Muscle of leg (tissue), 11 donors: ENCODE results near the gene NRCAM. TPM values are rescaled to one million over a fixed set of nuclear protein-coding genes. Genes with fewer than 3 reads are reported as not detected.
A peak's percentile ranks its signal among the peaks of the same experiment; 100 is the strongest.

Source experiments
- DNase-seq: peaks from one replicate; pipeline ENCODE4 v3.0.0; 2013
- H3K27ac ChIP-seq: one replicate; pipeline ENCODE4 v1.5.1; 2013; ENCODE audit warnings: mild to moderate bottlenecking, low read length, control low read depth
- H3K27me3 ChIP-seq: one replicate; pipeline ENCODE4 v1.6.1; 2013; ENCODE audit warnings: low read length; ENCODE audit not compliant: control insufficient read depth, insufficient read depth
- H3K36me3 ChIP-seq: one replicate; pipeline ENCODE4 v1.6.1; 2013; ENCODE audit warnings: low read length; ENCODE audit not compliant: control insufficient read depth, insufficient read depth
- H3K4me1 ChIP-seq: one replicate; pipeline ENCODE4 v1.6.1; 2013; ENCODE audit warnings: low read length; ENCODE audit not compliant: control insufficient read depth, insufficient read depth
- H3K4me3 ChIP-seq: one replicate; pipeline ENCODE4 v1.5.1; 2013; ENCODE audit warnings: low read length, control low read depth
- H3K9me3 ChIP-seq: replicated peaks from 2 replicates; pipeline ENCODE4 v1.6.1; 2013; ENCODE audit warnings: low read depth, low read length; ENCODE audit not compliant: control insufficient read depth
- WGBS: methylation state at CpG from one replicate; pipeline ENCODE4 v1.1.5; 2013; ENCODE audit warnings: missing lambda C conversion rate; ENCODE audit not compliant: insufficient coverage; 5-methylcytosine and 5-hydroxymethylcytosine counted together
- polyA plus RNA-seq, 8 donors: library from polyadenylated mRNA; unstranded; fragments of 120-200 nt; gene quantifications; one replicate each; pipeline versions ENCODE4 v1.2.1 to v1.2.3, GENCODE V29; 2013; ENCODE audit warnings: inconsistent platforms in 1 of 8, low replicate concordance in 1 of 8; ENCODE audit not compliant: insufficient read length in 8 of 8, insufficient read depth in 1 of 8
- total RNA-seq: library from RNA; stranded (reverse); fragments of 120-200 nt; gene quantifications from one replicate; pipeline ENCODE4 v1.2.4, GENCODE V29; 2013

NRCAM gene
- total and polyA plus RNA-seq, 9 donors: 17.5 to 35.6 (median 23.3) TPM

DNA sequence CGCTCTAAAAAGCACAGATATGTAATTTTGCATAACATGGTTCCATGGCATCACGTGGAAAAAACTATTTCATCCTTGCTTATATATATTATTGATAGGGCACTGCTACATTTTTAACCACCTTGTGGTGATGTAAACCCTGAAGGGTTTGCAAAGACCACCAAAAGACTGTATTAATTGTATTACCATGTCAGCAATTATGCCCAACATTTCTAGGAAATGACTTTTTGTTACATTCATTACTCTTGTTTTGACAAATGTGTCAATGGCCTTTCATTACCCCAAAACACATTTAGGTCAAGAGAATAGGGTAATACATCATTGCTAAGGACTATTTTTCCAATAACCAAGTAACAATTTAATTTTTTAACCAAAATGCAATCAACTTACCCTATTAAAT, 142.2 kb downstream of the NRCAM start:
- no peaks in the 10 kb centered on the region for H3K36me3 ChIP-seq
- no CpG with 5 or more reads among the region's 2 CpGs for WGBS

DNA sequence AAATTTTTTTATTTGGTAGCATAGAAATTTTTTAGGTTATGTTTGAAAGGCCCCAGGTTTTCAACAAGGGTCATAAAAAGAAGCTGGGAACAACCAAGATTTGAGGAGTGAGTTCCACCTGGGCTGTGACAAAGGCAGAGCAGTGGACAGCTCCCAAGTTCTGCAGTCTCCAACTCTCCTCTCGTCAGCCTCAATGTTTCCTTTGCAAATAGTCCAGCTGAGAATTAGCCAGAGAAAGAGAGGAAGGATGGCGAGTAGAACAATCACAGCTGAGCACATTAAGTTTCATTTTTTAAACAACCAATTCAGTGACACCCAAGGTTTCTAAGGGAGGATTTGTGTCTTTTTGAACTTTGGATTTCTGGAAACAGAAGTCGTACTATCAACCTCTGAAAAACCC, 143.2 kb downstream of the NRCAM start:
- no peaks in the 10 kb centered on the region for H3K4me1 ChIP-seq
- no CpG with 5 or more reads among the region's 3 CpGs for WGBS
- peak; percentile 21 for DNase-seq

More for the DNA sequence above, 142.2 kb downstream of the NRCAM start:
- DNase-seq: no peak
- Histone ChIP-seq H3K9me3 (no peaks in the 10 kb centered on the region), H3K4me1 (no peaks in the 10 kb centered on the region), H3K27me3 (no peaks in the 10 kb centered on the region), H3K4me3 (no peak overlapping the region), H3K27ac (no peak overlapping the region)

DNA sequence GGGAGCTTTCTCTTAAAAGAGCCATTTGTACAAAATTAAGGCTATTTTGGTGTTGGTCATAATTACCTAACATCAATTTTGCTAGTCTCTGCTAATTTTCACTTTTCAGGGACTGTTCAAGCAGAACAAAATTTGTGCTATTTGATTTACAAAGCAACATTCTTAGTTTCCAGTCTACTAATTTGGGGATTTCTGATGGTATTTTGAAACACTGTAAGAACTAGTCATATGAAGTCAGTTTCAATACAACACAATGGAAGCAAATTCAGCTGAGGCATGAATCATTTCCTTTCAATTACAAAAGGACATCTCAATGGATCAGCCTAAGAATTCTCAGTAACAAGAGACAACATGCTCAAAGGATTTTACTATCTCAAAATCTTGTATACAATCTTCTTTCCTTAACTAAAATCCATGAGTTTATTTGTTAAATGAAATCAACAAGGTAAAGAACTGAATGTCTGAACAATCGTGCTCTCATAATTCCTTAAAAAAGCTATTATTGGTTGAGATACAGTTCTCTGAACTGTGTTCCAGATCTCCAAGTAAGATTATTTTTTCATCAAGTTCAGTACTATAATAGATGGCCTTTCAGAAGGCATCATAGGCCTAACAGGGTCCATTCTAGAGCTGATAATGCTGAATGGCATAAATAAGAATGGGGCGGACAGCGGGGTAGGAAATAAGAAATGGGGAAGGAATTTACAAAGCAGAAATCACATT, 144.6 kb downstream of the NRCAM start:
- no peaks in the 10 kb centered on the region for H3K9me3 ChIP-seq
- no peak overlapping the region for H3K4me3 ChIP-seq
- no peaks in the 10 kb centered on the region for H3K36me3 ChIP-seq
- WGBS: no CpG with 5 or more reads among the region's 3 CpGs
- H3K27ac ChIP-seq: no peak overlapping the region
- H3K27me3 ChIP-seq: no peaks in the 10 kb centered on the region
- H3K4me1 ChIP-seq: no peaks in the 10 kb centered on the region
- no peak for DNase-seq

More for the DNA sequence above, 143.2 kb downstream of the NRCAM start:
- H3K27ac ChIP-seq: no peak overlapping the region
- no peak overlapping the region for H3K4me3 ChIP-seq
- no peaks in the 10 kb centered on the region for H3K27me3 ChIP-seq
- no peaks in the 10 kb centered on the region for H3K36me3 ChIP-seq
- no peaks in the 10 kb centered on the region for H3K9me3 ChIP-seq

DNA sequence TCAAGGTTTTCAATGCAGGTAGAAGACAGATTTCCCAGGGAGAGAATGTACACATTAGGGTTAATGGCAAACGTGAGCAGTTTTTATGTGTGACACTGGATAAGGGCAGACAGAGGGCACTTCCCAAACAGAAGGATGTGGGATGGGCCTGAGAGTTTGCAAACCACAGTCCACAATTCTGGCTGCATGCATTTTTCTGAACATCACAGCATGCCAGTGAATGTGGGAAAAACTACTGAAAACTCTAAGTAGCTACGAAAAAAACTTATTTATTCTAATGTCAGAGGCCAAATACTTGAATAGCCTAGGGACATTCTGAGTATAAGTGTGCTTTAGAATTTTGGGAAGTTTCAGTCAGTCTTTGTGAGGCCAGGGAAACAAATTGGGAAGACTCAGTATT, 145.9 kb downstream of the NRCAM start:
- no peak overlapping the region for H3K27ac ChIP-seq
- H3K4me1 ChIP-seq: no peaks in the 10 kb centered on the region
- H3K27me3 ChIP-seq: no peaks in the 10 kb centered on the region
- WGBS: 10% methylated on average over 1 of the region's 2 CpGs
- H3K9me3 ChIP-seq: no peaks in the 10 kb centered on the region
- DNase-seq: no peak
- H3K36me3 ChIP-seq: no peaks in the 10 kb centered on the region
- no peak overlapping the region for H3K4me3 ChIP-seq

DNA sequence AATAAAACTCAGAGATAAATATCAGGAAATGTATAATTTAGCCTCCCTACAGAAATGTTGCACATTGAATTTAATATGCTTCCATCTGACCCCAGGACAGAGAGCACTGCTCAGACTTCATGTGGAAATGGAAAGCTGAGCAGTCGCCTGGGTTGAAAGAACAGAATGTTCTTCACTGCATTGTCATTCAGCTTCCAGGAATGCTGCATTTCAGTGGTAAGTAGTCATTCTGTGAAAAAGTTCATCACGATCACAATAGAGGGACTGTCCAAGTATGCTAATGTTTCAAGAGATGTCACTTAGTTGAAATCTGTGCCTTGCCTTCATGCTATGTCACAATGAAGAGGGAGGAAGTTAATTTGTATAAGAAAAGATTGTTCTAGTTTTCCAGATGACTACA, 147.3 kb downstream of the NRCAM start:
- no peaks in the 10 kb centered on the region for H3K4me1 ChIP-seq
- H3K27ac ChIP-seq: no peak overlapping the region
- no peak for DNase-seq
- H3K27me3 ChIP-seq: no peaks in the 10 kb centered on the region
- WGBS: 100% methylated on average over 1 of the region's 2 CpGs
- H3K36me3 ChIP-seq: no peaks in the 10 kb centered on the region
- no peak overlapping the region for H3K4me3 ChIP-seq
- no peaks in the 10 kb centered on the region for H3K9me3 ChIP-seq

DNA sequence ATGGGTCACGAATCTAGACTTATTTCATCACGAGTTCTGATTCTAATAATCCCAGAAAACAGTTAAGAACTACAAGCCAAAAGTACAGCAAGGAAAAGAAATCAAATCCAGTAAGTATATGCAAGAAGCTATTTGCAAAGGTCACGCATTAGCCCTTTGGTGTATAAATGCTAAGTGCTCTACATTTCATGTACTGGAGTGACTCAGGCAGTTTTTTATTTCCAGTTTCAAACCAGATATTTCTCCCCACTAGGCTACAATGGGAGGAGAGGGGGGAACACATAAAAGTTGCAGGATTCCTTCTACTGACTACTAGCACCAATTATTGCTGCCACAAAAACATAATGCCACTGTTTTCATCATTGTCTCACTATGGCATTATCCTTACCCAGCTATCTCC, 148.0 kb downstream of the NRCAM start:
- Histone ChIP-seq H3K9me3 (no peaks in the 10 kb centered on the region), H3K4me1 (no peaks in the 10 kb centered on the region), H3K4me3 (no peak overlapping the region), H3K36me3 (no peaks in the 10 kb centered on the region), H3K27me3 (no peaks in the 10 kb centered on the region), H3K27ac (no peak overlapping the region)
- DNase-seq: no peak
- WGBS: no CpG with 5 or more reads among the region's 3 CpGs

DNA sequence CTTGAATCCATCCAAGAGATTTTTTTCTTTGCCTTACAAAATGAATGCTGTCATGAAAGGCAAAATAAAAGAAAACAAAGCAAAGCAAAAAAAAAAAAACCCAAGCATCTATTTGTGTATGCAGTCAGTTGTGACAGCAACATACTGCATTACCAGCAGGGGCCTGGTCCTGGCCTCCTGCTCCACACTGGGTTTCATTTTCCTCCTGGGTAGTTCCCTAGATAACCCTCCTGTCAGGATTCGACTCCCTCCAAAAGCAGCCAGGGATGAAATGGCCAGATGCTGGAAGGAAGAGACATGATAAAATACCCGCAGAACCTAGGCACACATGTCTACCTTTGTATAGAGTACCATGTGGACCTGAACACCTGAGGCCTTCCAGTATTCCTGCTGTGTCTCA, 148.6 kb downstream of the NRCAM start:
- no CpG with 5 or more reads among the region's 2 CpGs for WGBS
- Histone ChIP-seq H3K4me1 (no peaks in the 10 kb centered on the region), H3K27ac (no peak overlapping the region), H3K9me3 (no peaks in the 10 kb centered on the region), H3K27me3 (no peaks in the 10 kb centered on the region), H3K4me3 (no peak overlapping the region), H3K36me3 (no peaks in the 10 kb centered on the region)
- DNase-seq: no peak

DNA sequence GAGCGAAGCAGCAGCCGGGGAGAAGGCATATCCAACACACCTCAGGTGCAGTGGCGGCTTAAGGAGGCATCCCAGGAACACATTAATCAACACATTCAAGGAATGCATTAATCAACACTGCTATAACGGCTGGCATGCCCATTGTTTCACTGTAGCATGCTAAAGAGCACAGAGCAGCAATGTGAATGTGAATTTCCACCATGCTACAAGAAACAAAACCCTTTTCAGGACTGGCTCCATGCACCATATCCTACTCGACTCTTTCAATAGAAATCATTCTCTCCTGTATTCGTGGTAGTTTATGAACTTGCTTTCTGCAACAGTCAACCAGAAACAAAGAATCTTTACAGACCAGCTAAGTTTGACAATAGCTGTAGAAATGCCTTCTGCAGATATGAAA, 149.0 kb downstream of the NRCAM start:
- no peaks in the 10 kb centered on the region for H3K4me1 ChIP-seq
- H3K27ac ChIP-seq: no peak overlapping the region
- no peaks in the 10 kb centered on the region for H3K36me3 ChIP-seq
- DNase-seq: no peak
- no peaks in the 10 kb centered on the region for H3K9me3 ChIP-seq
- 57% methylated on average over 2 of the region's 6 CpGs for WGBS
- no peaks in the 10 kb centered on the region for H3K27me3 ChIP-seq
- H3K4me3 ChIP-seq: no peak overlapping the region

DNA sequence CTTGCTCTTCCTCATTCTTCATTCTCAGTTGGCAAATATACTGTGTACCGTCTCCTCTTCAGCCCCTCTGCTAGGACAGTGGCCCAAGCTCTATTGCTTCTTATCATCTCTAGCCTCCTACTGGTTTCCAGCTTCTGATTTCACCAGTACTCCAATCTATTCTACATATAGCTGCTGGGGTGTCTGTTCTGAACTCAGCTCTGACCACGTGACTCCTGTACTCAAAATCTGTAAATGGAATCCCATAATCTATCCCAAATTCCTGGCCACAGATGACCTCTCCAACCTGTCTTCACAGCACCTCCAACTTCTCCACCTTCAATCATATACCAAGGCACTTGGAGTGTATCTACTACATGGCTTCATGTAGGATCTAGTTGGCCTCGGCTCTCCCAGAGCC, 152.9 kb downstream of the NRCAM start:
- H3K27me3 ChIP-seq: no peaks in the 10 kb centered on the region
- 97% methylated on average over 3 of the region's 3 CpGs for WGBS
- no peaks in the 10 kb centered on the region for H3K9me3 ChIP-seq
- DNase-seq: no peak
- H3K4me3 ChIP-seq: no peak overlapping the region
- H3K36me3 ChIP-seq: no peaks in the 10 kb centered on the region
- no peaks in the 10 kb centered on the region for H3K4me1 ChIP-seq
- H3K27ac ChIP-seq: no peak overlapping the region

DNA sequence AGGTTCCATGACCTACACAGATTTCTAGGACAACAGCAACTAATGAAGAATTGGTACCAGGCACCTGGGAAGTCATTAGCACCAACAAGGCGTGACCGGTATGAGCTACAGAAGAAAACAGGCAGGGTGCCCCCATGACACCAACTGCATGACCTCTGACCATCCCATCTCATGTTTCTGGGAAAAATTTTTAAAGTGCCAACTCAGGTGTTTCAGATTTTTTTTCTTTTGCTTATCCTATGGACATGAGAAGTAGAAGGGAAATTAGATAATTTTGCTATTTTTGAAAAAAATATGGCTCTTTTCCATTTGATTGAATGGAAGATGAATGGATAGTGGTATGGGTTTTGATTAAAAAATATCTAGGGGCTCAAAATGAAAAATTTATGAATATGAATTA, 154.8 kb downstream of the NRCAM start:
- 80% methylated on average over 1 of the region's 2 CpGs for WGBS
- Histone ChIP-seq H3K27ac (no peak overlapping the region), H3K36me3 (no peaks in the 10 kb centered on the region), H3K4me3 (no peak overlapping the region), H3K4me1 (no peaks in the 10 kb centered on the region), H3K9me3 (no peaks in the 10 kb centered on the region), H3K27me3 (no peaks in the 10 kb centered on the region)
- no peak for DNase-seq
